GM23248 (cell line): ENCODE measurements around the gene RTEL1. TPM values are rescaled to one million over a fixed set of nuclear protein-coding genes. Genes with fewer than 3 reads are reported as not detected.
"Not testable (repeated sequence)": the region's sequence is repeated elsewhere in the genome, so short reads cannot be mapped to it uniquely, and the experiment has no call there.

Experiments
- DNase-seq: peaks from one replicate; pipeline ENCODE4 v3.0.0-alpha.2; 2015
- H2AFZ ChIP-seq: fragments of 200-600 bp; sonication (generic); 2 replicates; pipeline ENCODE4 v1.6.1; 2016; ENCODE audit warnings: antibody characterized with exemption
- H3F3A ChIP-seq: fragments of 200-600 bp; sonication (generic); 2 replicates; pipeline ENCODE4 v1.6.1; 2016; ENCODE audit warnings: mild to moderate bottlenecking, antibody characterized with exemption, mixed run types; ENCODE audit not compliant: insufficient read depth
- H3K27ac ChIP-seq: fragments of 200-600 bp; sonication (generic); 2 replicates; pipeline ENCODE4 v1.5.1; 2016; ENCODE audit warnings: mild to moderate bottlenecking
- H3K27me3 ChIP-seq: fragments of 200-600 bp; sonication (generic); replicated peaks from 2 replicates; pipeline ENCODE4 v1.6.1; 2016; ENCODE audit warnings: mild to moderate bottlenecking; ENCODE audit not compliant: insufficient read depth
- H3K36me3 ChIP-seq: fragments of 200-600 bp; sonication (generic); 2 replicates; pipeline ENCODE4 v1.6.1; 2016; ENCODE audit warnings: low read depth, mild to moderate bottlenecking
- H3K4me1 ChIP-seq: fragments of 200-600 bp; sonication (generic); 2 replicates; pipeline ENCODE4 v1.6.1; 2016; ENCODE audit warnings: mild to moderate bottlenecking; ENCODE audit not compliant: insufficient read depth
- H3K4me2 ChIP-seq: fragments of 200-600 bp; sonication (generic); one replicate; pipeline ENCODE4 v1.6.1; 2016; ENCODE audit warnings: mild to moderate bottlenecking; ENCODE audit not compliant: unreplicated experiment
- H3K4me3 ChIP-seq: fragments of 200-600 bp; sonication (generic); 2 replicates; pipeline ENCODE4 v1.5.1; 2016; ENCODE audit warnings: mild to moderate bottlenecking
- H3K79me2 ChIP-seq: fragments of 200-600 bp; sonication (generic); 2 replicates; pipeline ENCODE4 v1.6.1; 2016; ENCODE audit warnings: mild to moderate bottlenecking; ENCODE audit not compliant: insufficient read depth
- H3K9ac ChIP-seq: fragments of 200-600 bp; sonication (generic); 2 replicates; pipeline ENCODE4 v1.6.1; 2016; ENCODE audit warnings: mild to moderate bottlenecking
- H3K9me2 ChIP-seq: fragments of 200-600 bp; sonication (generic); 2 replicates; pipeline ENCODE4 v1.6.1; 2016; ENCODE audit warnings: mixed run types, mild to moderate bottlenecking, moderate library complexity; ENCODE audit not compliant: insufficient read depth
- H3K9me3 ChIP-seq: fragments of 200-600 bp; sonication (generic); one replicate; pipeline ENCODE4 v1.6.1; 2017; ENCODE audit warnings: low read depth
- H4K20me1 ChIP-seq: fragments of 200-600 bp; sonication (generic); 2 replicates; pipeline ENCODE4 v1.6.0; 2016; ENCODE audit not compliant: insufficient read depth
- EZH2 ChIP-seq: fragments of 200-600 bp; sonication (generic); IDR thresholded peaks from 2 replicates; pipeline ENCODE4 v1.6.1; 2018; ENCODE audit warnings: antibody characterized with exemption, mild to moderate bottlenecking; ENCODE audit not compliant: insufficient read depth, poor library complexity, severe bottlenecking
- EZH2phosphoT487 ChIP-seq: fragments of 200-600 bp; sonication (generic); IDR thresholded peaks from 2 replicates; pipeline ENCODE4 v1.6.1; 2018; ENCODE audit warnings: antibody characterized with exemption, moderate library complexity, mild to moderate bottlenecking, low read depth; ENCODE audit not compliant: insufficient read depth
- WGBS, 2 experiments: methylation state at CpG; one replicate each; pipeline ENCODE4 v1.1.6; 2015 to 2017; ENCODE audit warnings: low lambda C conversion rate in 2 of 2, low coverage in 1 of 2; ENCODE audit errors: missing lambda C conversion rate in 2 of 2; 5-methylcytosine and 5-hydroxymethylcytosine counted together
- in situ Hi-C: fragments of 300-500 bp; cut with MboI; formaldehyde crosslinking; loops from 2 replicates; pipeline ENCODE4 v1.15.0; 2020
- polyA plus RNA-seq: library from polyadenylated mRNA; unstranded; fragments of >200 nt; fragmentation: Nextera tagmentation; extraction: Ambion mirVana; gene quantifications from 2 replicates; pipeline ENCODE4 v1.2.1, GENCODE V29; 2016
- total RNA-seq: library from RNA; depleted of rRNA; stranded (reverse); fragments of >200 nt; shearing (Covaris generic); gene quantifications from 2 replicates; pipeline ENCODE4 v1.2.3, GENCODE V29; 2014

The RTEL1 gene
- total and polyA plus RNA-seq, 2 experiments from 2014 or later: 8.6 to 15.6 TPM

DNA sequence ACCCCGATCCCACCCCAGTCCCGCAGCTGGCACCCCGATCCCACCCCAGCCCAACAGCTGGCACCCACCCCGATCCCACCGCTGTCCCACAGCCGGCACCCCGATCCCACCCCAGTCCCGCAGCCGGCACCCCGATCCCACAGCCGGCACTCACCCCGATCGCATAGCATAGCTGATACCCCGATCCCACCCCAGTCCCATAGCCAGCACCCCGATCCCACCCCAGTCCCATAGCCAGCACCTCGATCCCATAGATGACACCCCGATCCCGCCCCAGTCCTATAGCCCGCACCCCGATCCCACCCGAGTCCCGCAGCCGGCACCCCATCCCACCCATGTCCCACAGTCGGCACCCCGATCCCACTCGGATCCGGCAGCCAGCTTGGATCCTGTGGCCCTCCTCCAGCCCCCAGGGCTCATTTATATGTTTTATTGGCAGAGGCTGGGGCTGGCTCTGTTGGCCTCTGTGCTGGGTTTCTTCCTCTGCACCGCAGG lies 30.3 kb upstream of the RTEL1 start:
- Histone ChIP-seq H3K27me3 (no peaks in the 10 kb centered on the region), H3K79me2 (peaks cover 64% of the 10 kb centered on the region), H3K36me3 (no peaks in the 10 kb centered on the region), H3K4me3 (peak overlapping the region; percentile 81), H3K4me2 (peak overlapping the region; percentile 91), H2AFZ (peak overlapping the region; percentile 79), H3K27ac (peak overlapping the region; percentile 20), H4K20me1 (no peaks in the 10 kb centered on the region), H3K9ac (peak overlapping the region; percentile 88), H3F3A (0 out of 2 replicates have a peak, but pooled peaks cover 8% of the 10 kb centered on the region), H3K4me1 (peaks cover 7% of the 10 kb centered on the region), H3K9me3 (no peaks in the 10 kb centered on the region), H3K9me2 (no peaks in the 10 kb centered on the region)
- WGBS, 2 experiments: 0 to 6% methylated on average over 5 to 28 of the region's 28 CpGs
- TF ChIP-seq EZH2: no peak
- TF ChIP-seq EZH2phosphoT487: no peak
- DNase-seq: no peak
- in situ Hi-C loops: no loop called here

DNA sequence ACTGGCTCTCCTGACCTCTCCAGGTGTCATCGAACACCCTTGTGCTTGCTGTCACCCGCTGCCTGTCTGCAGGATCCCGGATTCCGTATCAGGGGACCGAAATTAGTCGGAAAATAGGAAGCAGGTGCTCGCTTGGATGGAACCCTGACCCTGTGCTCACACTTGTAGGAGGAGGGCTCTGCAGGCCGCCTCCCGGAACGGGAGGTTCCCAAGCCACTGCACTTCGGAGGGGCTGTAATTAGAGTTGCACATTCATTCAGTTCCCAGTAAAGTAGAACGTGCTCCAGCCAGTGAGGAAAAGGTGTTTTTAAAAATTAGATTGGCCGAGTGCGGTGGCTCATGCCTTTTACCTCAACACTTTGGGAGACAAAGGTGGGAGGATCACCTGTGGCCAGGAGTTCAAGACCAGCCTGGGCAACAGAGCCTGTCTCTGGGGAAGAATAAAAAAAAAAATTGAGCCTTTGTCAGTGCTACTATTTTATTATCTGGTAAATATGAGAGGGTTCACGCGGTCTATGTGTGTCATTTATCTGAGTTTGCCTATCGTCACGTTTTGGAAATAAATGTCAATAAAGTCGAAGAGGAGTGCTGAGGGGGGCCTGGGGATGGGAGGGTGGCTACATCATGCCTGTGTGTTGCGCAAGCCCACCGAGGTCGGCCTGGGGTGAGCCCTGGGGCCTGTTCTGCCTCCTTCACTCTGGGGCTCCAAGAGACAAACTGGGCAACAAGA lies 29.7 kb upstream of the RTEL1 start:
- H3F3A ChIP-seq: 0 out of 2 replicates have a peak, but pooled peaks cover 8% of the 10 kb centered on the region
- peak overlapping the region; percentile 81 for H3K4me3 ChIP-seq
- H4K20me1 ChIP-seq: no peaks in the 10 kb centered on the region
- no peaks in the 10 kb centered on the region for H3K9me2 ChIP-seq
- H3K36me3 ChIP-seq: no peaks in the 10 kb centered on the region
- H3K4me2 ChIP-seq: peak overlapping the region; percentile 91
- H3K9me3 ChIP-seq: no peaks in the 10 kb centered on the region
- H3K27me3 ChIP-seq: no peaks in the 10 kb centered on the region
- TF ChIP-seq EZH2: no peak
- in situ Hi-C loops: no loop called here
- WGBS, 2 experiments: 14 to 19% methylated on average over 22 of the region's 22 CpGs
- peak; percentile 80 for DNase-seq
- peak overlapping the region; percentile 79 for H2AFZ ChIP-seq
- peak overlapping the region; percentile 20 for H3K27ac ChIP-seq
- peaks cover 58% of the 10 kb centered on the region for H3K79me2 ChIP-seq
- H3K4me1 ChIP-seq: peaks cover 7% of the 10 kb centered on the region
- peak overlapping the region; percentile 88 for H3K9ac ChIP-seq

DNA sequence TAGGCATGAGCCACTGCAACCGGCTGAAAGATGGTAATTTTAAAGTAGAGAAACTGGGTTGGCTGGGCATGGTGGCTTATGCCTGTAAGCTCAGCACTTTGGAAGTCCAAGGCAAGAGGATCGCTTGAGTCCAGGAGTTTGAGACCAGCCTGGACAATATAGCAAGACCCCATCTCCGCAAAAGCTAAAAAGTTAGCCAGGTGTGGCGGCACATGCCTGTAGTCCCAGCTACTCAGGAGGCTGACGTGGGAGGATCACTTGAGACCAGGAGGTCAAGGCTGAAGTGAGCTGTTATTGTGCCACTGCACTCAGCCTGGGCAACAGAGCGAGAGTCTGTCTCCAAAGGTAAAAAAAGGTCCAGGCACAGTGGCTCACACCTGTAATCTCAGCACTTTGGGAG lies 27.2 kb upstream of the RTEL1 start:
- H3K27ac ChIP-seq, DNase-seq, H3K9me3 ChIP-seq, H3F3A ChIP-seq, H3K27me3 ChIP-seq, in situ Hi-C loops, H3K9me2 ChIP-seq, H3K4me2 ChIP-seq, H3K9ac ChIP-seq, H3K36me3 ChIP-seq, H2AFZ ChIP-seq, H3K4me3 ChIP-seq, H4K20me1 ChIP-seq: not testable (repeated sequence)
- peaks cover 33% of the 10 kb centered on the region for H3K79me2 ChIP-seq
- 85 to 87% methylated on average over 6 of the region's 6 CpGs for WGBS, 2 experiments
- peaks cover 11% of the 10 kb centered on the region for H3K4me1 ChIP-seq

DNA sequence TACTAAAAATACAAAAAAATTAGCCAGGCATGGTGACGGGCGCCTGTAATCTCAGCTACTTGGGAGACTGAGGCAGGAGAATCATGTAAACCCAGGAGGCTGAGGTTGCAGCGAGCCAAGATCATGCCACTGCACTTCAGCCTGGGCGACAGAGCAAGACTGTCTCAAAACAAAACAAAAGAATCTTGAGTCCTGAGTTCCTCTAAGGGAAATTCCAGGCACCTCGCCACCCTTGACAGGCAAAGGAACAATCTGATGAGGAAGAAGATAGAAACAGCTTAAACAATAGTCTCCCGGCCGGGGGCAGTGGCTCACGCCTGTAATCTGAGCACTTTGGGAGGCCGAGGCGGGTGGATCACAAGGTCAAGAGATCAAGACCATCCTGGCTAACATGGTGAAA lies 26.7 kb upstream of the RTEL1 start:
- WGBS, 2 experiments: 90 to 92% methylated on average over 10 of the region's 10 CpGs
- H3K4me1 ChIP-seq: peaks cover 11% of the 10 kb centered on the region
- H2AFZ ChIP-seq, H3K27me3 ChIP-seq, H4K20me1 ChIP-seq, H3K27ac ChIP-seq, H3K9me3 ChIP-seq, H3K9ac ChIP-seq, H3K4me2 ChIP-seq, DNase-seq, H3F3A ChIP-seq, H3K4me3 ChIP-seq, H3K9me2 ChIP-seq, in situ Hi-C loops, H3K36me3 ChIP-seq: not testable (repeated sequence)
- peaks cover 28% of the 10 kb centered on the region for H3K79me2 ChIP-seq

DNA sequence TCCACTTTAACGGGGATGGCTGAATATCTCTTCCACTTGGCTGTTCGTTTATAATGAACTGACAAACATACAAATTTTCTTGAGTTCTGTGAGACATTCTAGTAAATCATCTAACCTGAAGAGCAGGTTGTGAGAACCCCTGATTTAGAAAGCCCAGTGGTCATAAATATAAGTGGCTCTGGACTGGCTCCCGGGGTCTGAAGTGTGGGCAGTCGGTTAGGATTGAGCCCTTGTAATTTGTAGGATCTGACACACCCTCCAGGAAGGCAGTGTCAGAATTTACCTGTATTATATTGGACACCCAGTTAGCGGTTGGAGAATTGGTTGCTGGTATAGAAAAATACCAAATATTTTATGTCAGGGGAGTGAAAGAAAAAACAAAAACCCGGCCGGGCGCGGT lies 24.4 kb upstream of the RTEL1 start:
- H3K36me3 ChIP-seq: no peaks in the 10 kb centered on the region
- in situ Hi-C loops: no loop called here
- H3K4me3 ChIP-seq: no peak overlapping the region
- no peaks in the 10 kb centered on the region for H3K9me2 ChIP-seq
- no peak overlapping the region for H3K9ac ChIP-seq
- no peak overlapping the region for H2AFZ ChIP-seq
- WGBS, 2 experiments: 86 to 87% methylated on average over 9 of the region's 9 CpGs
- no peak overlapping the region for H3K27ac ChIP-seq
- H4K20me1 ChIP-seq: no peaks in the 10 kb centered on the region
- TF ChIP-seq EZH2phosphoT487 (no peak), EZH2 (no peak)
- no peak for DNase-seq
- H3F3A ChIP-seq: 0 out of 2 replicates have a peak, but pooled peaks cover 4% of the 10 kb centered on the region
- H3K4me2 ChIP-seq: no peak overlapping the region
- no peaks in the 10 kb centered on the region for H3K27me3 ChIP-seq
- peaks cover 18% of the 10 kb centered on the region for H3K4me1 ChIP-seq
- no peaks in the 10 kb centered on the region for H3K9me3 ChIP-seq
- peaks cover 11% of the 10 kb centered on the region for H3K79me2 ChIP-seq
